Stimulated activated CD8-positive, alpha-beta memory T cell treated with anti-CD3 and anti-CD28 coated beads, Interleukin-4, amount 100 ng/mL, for 1 hour (primary cell): ENCODE data around the gene GALNT9.
"Not testable (repeated sequence)": the region's sequence is repeated elsewhere in the genome, so short reads cannot be mapped to it uniquely, and the experiment has no call there.

ENCODE experiments used
- DNase-seq, 2 donors: peaks; one replicate each; pipeline ENCODE4 v3.0.0-alpha.2; 2020; ENCODE audit warnings: low read depth in 2 of 2, low spot score in 1 of 2

The GALNT9 gene

GRCh38 chr12:132314516-132315233, 14.7 kb downstream of the GALNT9 start:
- DNase-seq = no peak

- DNase-seq = no peak
Observed at GRCh38 chr12:132314035-132314434, 15.4 kb downstream of the GALNT9 start.

GRCh38 chr12:132313182-132313581, 16.2 kb downstream of the GALNT9 start:
- DNase-seq = no peak

- DNase-seq = no peak
Observed at GRCh38 chr12:132312516-132312915, 16.9 kb downstream of the GALNT9 start.

- DNase-seq = no peak
Observed at GRCh38 chr12:132311201-132311915, 18.0 kb downstream of the GALNT9 start.

GRCh38 chr12:132310181-132311040, 19.0 kb downstream of the GALNT9 start:
- DNase-seq = no peak

GRCh38 chr12:132309596-132310086, 19.7 kb downstream of the GALNT9 start:
- no peak for DNase-seq

- DNase-seq = no peak
Observed at GRCh38 chr12:132308853-132309595, 20.4 kb downstream of the GALNT9 start.

GRCh38 chr12:132307976-132308852, 21.2 kb downstream of the GALNT9 start:
- DNase-seq = no peak

- DNase-seq = no peak
Observed at GRCh38 chr12:132306885-132307191, 22.6 kb downstream of the GALNT9 start.

- DNase-seq = no peak
Observed at GRCh38 chr12:132305991-132306884, 23.2 kb downstream of the GALNT9 start.

GRCh38 chr12:132305560-132305966, 23.8 kb downstream of the GALNT9 start:
- DNase-seq = no peak

- DNase-seq = not testable (repeated sequence)
Observed at GRCh38 chr12:132304866-132305265, 24.5 kb downstream of the GALNT9 start.

GRCh38 chr12:132303853-132304373, 25.5 kb downstream of the GALNT9 start:
- DNase-seq = not testable (repeated sequence)

- DNase-seq = no peak
Observed at GRCh38 chr12:132302466-132303358, 26.7 kb downstream of the GALNT9 start.

GRCh38 chr12:132300789-132301722, 28.3 kb downstream of the GALNT9 start:
- DNase-seq = no peak

- DNase-seq = no peak
Observed at GRCh38 chr12:132296063-132296462, 33.3 kb downstream of the GALNT9 start.
